OCI-LY7 (cell line): ENCODE results near the gene PCDH9. TPM values are rescaled to one million over a fixed set of nuclear protein-coding genes. Genes with fewer than 3 reads are reported as not detected.

Experiments
- BruUV-seq: library from RNA; stranded (reverse); fragments of 400-500 nt; replicated peaks from 2 replicates; lab custom pipeline; 2021; lab: Mats Ljungman, UMichigan
- CTCF ChIA-PET: fragments of 300-600 bp; sonication (Branson Sonifier 250); formaldehyde crosslinking; loops from one replicate; lab custom pipeline; 2022; ENCODE audit warnings: antibody characterized with exemption; ENCODE audit not compliant: unreplicated experiment; lab: Charles Lee
- POLR2A ChIA-PET: fragments of 300-600 bp; sonication (Branson Sonifier 250); formaldehyde crosslinking; loops from one replicate; lab custom pipeline; 2022; ENCODE audit warnings: antibody characterized with exemption; lab: Charles Lee
- DNase-seq: peaks from one replicate; pipeline ENCODE4 v3.0.0-alpha.2; 2015; ENCODE audit warnings: low spot score
- H2AFZ ChIP-seq: fragments of 200-600 bp; sonication (generic), shearing (Covaris generic); 2 replicates; pipeline ENCODE4 v1.6.1; 2014; ENCODE audit warnings: mild to moderate bottlenecking, antibody characterized with exemption, low read length, moderate library complexity
- H3K27ac ChIP-seq: fragments of 200-600 bp; sonication (generic); 2 replicates; pipeline ENCODE4 v1.5.1; 2014; ENCODE audit warnings: mixed run types, low read depth, mild to moderate bottlenecking, moderate library complexity, low read length, inconsistent platforms; ENCODE audit not compliant: poor library complexity, severe bottlenecking
- H3K36me3 ChIP-seq: fragments of 200-600 bp; sonication (generic); 2 replicates; pipeline ENCODE4 v1.6.1; 2014; ENCODE audit warnings: mild to moderate bottlenecking, antibody characterized with exemption, low read length, moderate library complexity, mixed read lengths; ENCODE audit not compliant: insufficient read depth
- H3K4me1 ChIP-seq: fragments of 200-600 bp; sonication (generic); 2 replicates; pipeline ENCODE4 v1.5.1; 2014; ENCODE audit warnings: mild to moderate bottlenecking, low read length; ENCODE audit not compliant: insufficient read depth, poor library complexity, severe bottlenecking
- H3K4me2 ChIP-seq: fragments of 200-600 bp; sonication (generic); 2 replicates; pipeline ENCODE4 v1.6.1; 2014; ENCODE audit warnings: mild to moderate bottlenecking, low read length
- H3K4me3 ChIP-seq: fragments of 200-600 bp; sonication (generic); 2 replicates; pipeline ENCODE4 v1.5.1; 2014; ENCODE audit warnings: mild to moderate bottlenecking, low read depth, low read length; ENCODE audit not compliant: poor library complexity, severe bottlenecking
- H3K79me2 ChIP-seq: fragments of 200-600 bp; sonication (generic); 2 replicates; pipeline ENCODE4 v1.6.1; 2016; ENCODE audit warnings: low read depth, mild to moderate bottlenecking, low read length, moderate library complexity, mixed read lengths; ENCODE audit not compliant: insufficient read depth
- H3K9me2 ChIP-seq: fragments of 200-600 bp; sonication (generic); 2 replicates; pipeline ENCODE4 v1.6.1; 2016; ENCODE audit warnings: mild to moderate bottlenecking, low read length, mixed read lengths; ENCODE audit not compliant: insufficient read depth
- H3K9me3 ChIP-seq: fragments of 200-600 bp; sonication (generic); 2 replicates; pipeline ENCODE4 v1.6.1; 2014; ENCODE audit warnings: mild to moderate bottlenecking, mixed run types, low read length, mixed read lengths
- H4K20me1 ChIP-seq: fragments of 200-600 bp; sonication (generic); 2 replicates; pipeline ENCODE4 v1.6.1; 2014; ENCODE audit warnings: mild to moderate bottlenecking, antibody characterized with exemption, low read length, moderate library complexity, mixed read lengths; ENCODE audit not compliant: insufficient read depth
- EZH2phosphoT487 ChIP-seq: fragments of 200-600 bp; sonication (generic); IDR thresholded peaks from 2 replicates; pipeline ENCODE4 v1.6.1; 2018; ENCODE audit warnings: low read depth, borderline replicate concordance, mild to moderate bottlenecking, mixed run types, antibody characterized with exemption, low read length, moderate library complexity, mixed read lengths
- intact Hi-C: fragments of 100-400 bp; cut with micrococcal nuclease; formaldehyde crosslinking; loops from one replicate; pipeline ENCODE4 v1.10.0; 2022; ENCODE audit not compliant: unreplicated experiment
- total RNA-seq, 2 experiments: library from RNA; depleted of rRNA in 1 of 2; stranded (reverse); fragments of >200 nt in 1 of 2; shearing (Covaris generic) in 1 of 2; gene quantifications; 2 replicates each; pipeline ENCODE4 v1.2.3, GENCODE V29; 2014 to 2022
- TF ChIP-seq, protein P1 (sequence below): fragments of 200-600 bp; sonication (generic); conservative IDR thresholded peaks from 2 replicates; pipeline ENCODE4 v1.5.1; 2014; ENCODE audit warnings: mild to moderate bottlenecking, antibody characterized with exemption, low read length, moderate library complexity, mixed read lengths

Gene PCDH9
- total RNA-seq, 2 experiments from 2014 or later, result 20.1 to 26.0 TPM

DNA sequence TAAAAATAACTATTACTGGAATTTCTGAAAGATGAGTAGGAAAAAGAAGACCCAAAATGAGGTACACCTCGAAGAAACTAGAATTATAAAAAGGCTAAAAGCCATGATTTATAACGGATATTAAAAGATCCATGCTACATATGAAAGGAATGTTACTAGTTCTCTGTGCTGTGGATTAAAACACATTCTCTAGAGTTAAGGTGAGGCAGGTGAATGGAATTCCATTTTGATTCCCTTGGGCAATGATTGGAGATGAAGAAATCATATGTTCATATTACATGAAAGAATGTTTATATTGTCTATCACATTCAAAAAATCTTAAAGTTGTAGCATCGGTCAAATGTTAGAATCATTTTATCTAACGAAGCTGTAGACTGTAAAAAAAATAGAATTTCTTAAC lies 783.7 kb downstream of the PCDH9 start:
- no peak overlapping the region for H3K4me3 ChIP-seq
- H4K20me1 ChIP-seq, result no peaks in the 10 kb centered on the region
- no peaks in the 10 kb centered on the region for H3K9me3 ChIP-seq
- no peaks in the 10 kb centered on the region for H3K36me3 ChIP-seq
- POLR2A ChIA-PET, result interaction anchor here (0.6 to 1.3 kb wide), 3 partner anchors 13 to 1220 kb away, joined by 3 to 4 read pairs (median 3); no protein-coding TSS in a partner anchor
- no peaks in the 10 kb centered on the region for H3K79me2 ChIP-seq
- CTCF ChIA-PET, result no interaction called here
- no peaks in the 10 kb centered on the region for H3K4me1 ChIP-seq
- H2AFZ ChIP-seq, result no peak overlapping the region
- 0 out of 2 replicates have a peak, but pooled peaks cover 3% of the 10 kb centered on the region for H3K9me2 ChIP-seq
- TF ChIP-seq, protein P1, sequence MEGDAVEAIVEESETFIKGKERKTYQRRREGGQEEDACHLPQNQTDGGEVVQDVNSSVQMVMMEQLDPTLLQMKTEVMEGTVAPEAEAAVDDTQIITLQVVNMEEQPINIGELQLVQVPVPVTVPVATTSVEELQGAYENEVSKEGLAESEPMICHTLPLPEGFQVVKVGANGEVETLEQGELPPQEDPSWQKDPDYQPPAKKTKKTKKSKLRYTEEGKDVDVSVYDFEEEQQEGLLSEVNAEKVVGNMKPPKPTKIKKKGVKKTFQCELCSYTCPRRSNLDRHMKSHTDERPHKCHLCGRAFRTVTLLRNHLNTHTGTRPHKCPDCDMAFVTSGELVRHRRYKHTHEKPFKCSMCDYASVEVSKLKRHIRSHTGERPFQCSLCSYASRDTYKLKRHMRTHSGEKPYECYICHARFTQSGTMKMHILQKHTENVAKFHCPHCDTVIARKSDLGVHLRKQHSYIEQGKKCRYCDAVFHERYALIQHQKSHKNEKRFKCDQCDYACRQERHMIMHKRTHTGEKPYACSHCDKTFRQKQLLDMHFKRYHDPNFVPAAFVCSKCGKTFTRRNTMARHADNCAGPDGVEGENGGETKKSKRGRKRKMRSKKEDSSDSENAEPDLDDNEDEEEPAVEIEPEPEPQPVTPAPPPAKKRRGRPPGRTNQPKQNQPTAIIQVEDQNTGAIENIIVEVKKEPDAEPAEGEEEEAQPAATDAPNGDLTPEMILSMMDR, result no peak
- no peak for TF ChIP-seq EZH2phosphoT487
- no TSS peak for BruUV-seq
- H3K4me2 ChIP-seq, result no peak overlapping the region
- intact Hi-C loops, result no loop called here
- DNase-seq, result no peak
- no peak overlapping the region for H3K27ac ChIP-seq

DNA sequence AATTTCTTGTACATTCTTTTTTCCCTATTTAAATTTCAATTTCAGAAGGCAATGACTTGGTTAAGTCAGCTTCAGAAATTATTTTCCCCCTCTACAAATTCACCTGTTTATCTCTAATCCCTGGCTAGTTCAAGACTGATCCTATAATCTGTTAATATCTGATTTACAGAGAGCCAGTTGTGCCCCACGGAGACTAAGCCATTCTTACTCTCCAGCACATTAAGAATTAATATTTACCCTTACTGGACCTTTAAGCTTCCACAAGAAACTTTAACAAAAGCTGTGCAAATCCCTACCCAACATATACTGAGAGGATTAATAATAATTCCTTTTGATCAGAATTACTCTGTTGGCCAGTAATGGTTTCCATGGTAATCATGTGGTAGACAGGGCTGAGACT lies 786.2 kb downstream of the PCDH9 start:
- Histone ChIP-seq H3K27ac (no peak overlapping the region), H4K20me1 (no peaks in the 10 kb centered on the region), H3K4me1 (no peaks in the 10 kb centered on the region), H3K9me3 (0 out of 2 replicates have a peak, but pooled peaks cover 4% of the 10 kb centered on the region), H3K79me2 (no peaks in the 10 kb centered on the region), H2AFZ (no peak overlapping the region), H3K9me2 (0 out of 2 replicates have a peak, but pooled peaks cover 3% of the 10 kb centered on the region), H3K4me2 (no peak overlapping the region), H3K4me3 (no peak overlapping the region), H3K36me3 (no peaks in the 10 kb centered on the region)
- no TSS peak for BruUV-seq
- POLR2A ChIA-PET, result interaction anchor here (1.0 kb wide), 1 partner anchor 39 kb away, joined by 3 read pairs; no protein-coding TSS in a partner anchor
- DNase-seq, result no peak
- TF ChIP-seq, protein P1, result no peak
- CTCF ChIA-PET, result no interaction called here
- intact Hi-C loops, result no loop called here

DNA sequence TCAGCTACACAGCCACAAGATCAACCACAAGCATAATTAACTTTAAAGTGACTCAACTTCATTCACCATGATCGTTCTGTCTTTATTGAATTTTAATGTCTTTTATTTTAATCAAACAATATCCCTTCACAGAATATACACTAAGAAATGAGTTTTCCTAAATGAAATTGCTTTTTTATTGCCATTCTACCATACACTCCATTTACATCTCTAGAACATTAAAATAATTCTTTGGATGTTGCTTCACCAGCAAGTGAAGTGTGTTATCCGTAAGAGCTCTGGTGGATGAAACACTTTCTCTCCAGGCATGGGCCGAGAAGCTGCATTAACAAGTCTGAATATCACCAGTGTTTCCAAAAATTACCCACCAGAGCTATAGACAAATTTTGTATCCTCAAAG lies 789.2 kb downstream of the PCDH9 start:
- no peak for TF ChIP-seq EZH2phosphoT487
- TF ChIP-seq, protein P1, result no peak
- H2AFZ ChIP-seq, result no peak overlapping the region
- no TSS peak for BruUV-seq
- no peaks in the 10 kb centered on the region for H3K36me3 ChIP-seq
- no peak overlapping the region for H3K27ac ChIP-seq
- H3K79me2 ChIP-seq, result no peaks in the 10 kb centered on the region
- DNase-seq, result no peak
- intact Hi-C loops, result no loop called here
- CTCF ChIA-PET, result no interaction called here
- POLR2A ChIA-PET, result interaction anchor here (0.7 kb wide), 1 partner anchor 230 kb away, joined by 3 read pairs; no protein-coding TSS in a partner anchor
- 0 out of 2 replicates have a peak, but pooled peaks cover 3% of the 10 kb centered on the region for H3K9me2 ChIP-seq
- H3K4me1 ChIP-seq, result no peaks in the 10 kb centered on the region
- H3K9me3 ChIP-seq, result 0 out of 2 replicates have a peak, but pooled peaks cover 4% of the 10 kb centered on the region
- H3K4me3 ChIP-seq, result no peak overlapping the region
- H4K20me1 ChIP-seq, result no peaks in the 10 kb centered on the region
- H3K4me2 ChIP-seq, result no peak overlapping the region
